Measurements from ENCODE around the gene PNMA6E.

Gene PNMA6E

GRCh38 chrX:153401133-153401764, at the start of gene PNMA6E:
Gene PNMA6E (minus strand): TSS chrX:153401350. CDS start chrX:153398849, 2,501 bp downstream.
- DNase-seq (ENCODE audit: low read depth in 2 of 2), result no peak

- DNase-seq (ENCODE audit: low read depth in 2 of 2), result no peak
These were observed 49.8 kb upstream of the PNMA6E start for GRCh38 chrX:153450949-153451277.

GRCh38 chrX:153450114-153450948, 49.2 kb upstream of the PNMA6E start:
- no peak for DNase-seq (ENCODE audit: low read depth in 2 of 2)

- DNase-seq (ENCODE audit: low read depth in 2 of 2), result no peak
These were observed 48.4 kb upstream of the PNMA6E start for GRCh38 chrX:153449368-153450113.

GRCh38 chrX:153448556-153449367, 47.6 kb upstream of the PNMA6E start:
- no peak for DNase-seq (ENCODE audit: low read depth in 2 of 2)

DNA sequence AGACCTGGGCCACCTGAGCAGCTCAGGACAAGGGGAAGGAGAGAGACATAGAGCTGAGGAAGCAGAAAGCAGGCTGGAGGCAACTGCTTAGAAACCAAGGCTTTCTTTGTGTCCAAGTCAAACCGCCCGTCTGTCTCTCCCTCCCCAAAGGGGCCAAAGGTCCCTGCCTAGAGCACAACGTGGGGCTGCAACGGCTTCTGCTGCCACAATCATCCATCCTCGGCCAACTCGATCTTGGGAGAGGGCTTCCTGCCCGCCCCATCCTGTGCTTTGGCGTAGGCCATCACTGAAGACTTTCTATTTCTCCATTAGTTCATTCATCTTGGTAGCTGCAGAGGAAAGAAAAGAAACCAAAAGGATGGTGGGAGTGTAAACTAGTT, 46.4 kb upstream of the PNMA6E start:
- DNase-seq (ENCODE audit: low read depth in 2 of 2), result no peak

- no peak for DNase-seq (ENCODE audit: low read depth in 2 of 2)
These were observed 45.9 kb upstream of the PNMA6E start for GRCh38 chrX:153446950-153447580.

GRCh38 chrX:153446636-153446936, 45.4 kb upstream of the PNMA6E start:
- DNase-seq (ENCODE audit: low read depth in 2 of 2), result no peak

- no peak for DNase-seq (ENCODE audit: low read depth in 2 of 2)
These were observed 44.9 kb upstream of the PNMA6E start, which contains the start of gene TREX2 for GRCh38 chrX:153445856-153446635. Gene TREX2 (minus strand): TSS chrX:153446056. CDS start chrX:153445430, 626 bp downstream.

DNA sequence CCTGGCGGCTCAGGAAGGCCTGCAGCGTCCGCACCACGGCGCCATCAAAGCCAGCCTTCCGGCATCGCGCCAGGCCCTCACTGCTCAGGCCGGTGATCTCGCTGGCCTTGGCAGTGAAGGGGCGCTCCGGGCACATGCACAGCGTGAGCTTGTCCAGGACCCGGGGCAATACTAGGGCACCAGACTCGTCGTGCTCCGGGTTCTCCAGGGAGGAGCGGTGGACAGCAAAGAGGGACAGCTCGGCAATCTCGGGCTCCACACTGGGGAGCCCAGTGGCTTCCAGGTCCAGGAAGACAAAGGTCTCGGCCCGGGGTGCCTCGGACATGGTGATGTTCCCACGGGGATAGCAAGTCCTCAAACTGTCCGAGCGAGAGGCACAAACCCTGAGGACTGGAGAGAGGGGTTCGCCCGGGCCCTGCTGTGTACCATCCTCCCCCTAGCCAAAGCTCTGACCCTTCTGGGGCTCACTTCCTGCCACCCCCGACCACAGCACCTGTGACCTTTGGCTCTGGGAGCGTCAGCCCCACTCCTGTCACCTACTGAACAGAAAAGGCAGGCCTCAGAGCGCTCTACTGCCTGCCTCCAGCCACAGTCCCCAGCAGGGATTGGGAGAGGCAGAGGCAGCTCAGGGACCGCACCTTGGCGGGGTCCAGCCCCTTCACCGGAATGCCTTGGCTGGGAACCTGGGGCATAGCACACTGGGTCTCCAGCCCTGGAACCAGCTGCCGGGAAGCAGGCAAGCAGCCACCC, 44.1 kb upstream of the PNMA6E start:
- no peak for DNase-seq (ENCODE audit: low read depth in 2 of 2)

DNA sequence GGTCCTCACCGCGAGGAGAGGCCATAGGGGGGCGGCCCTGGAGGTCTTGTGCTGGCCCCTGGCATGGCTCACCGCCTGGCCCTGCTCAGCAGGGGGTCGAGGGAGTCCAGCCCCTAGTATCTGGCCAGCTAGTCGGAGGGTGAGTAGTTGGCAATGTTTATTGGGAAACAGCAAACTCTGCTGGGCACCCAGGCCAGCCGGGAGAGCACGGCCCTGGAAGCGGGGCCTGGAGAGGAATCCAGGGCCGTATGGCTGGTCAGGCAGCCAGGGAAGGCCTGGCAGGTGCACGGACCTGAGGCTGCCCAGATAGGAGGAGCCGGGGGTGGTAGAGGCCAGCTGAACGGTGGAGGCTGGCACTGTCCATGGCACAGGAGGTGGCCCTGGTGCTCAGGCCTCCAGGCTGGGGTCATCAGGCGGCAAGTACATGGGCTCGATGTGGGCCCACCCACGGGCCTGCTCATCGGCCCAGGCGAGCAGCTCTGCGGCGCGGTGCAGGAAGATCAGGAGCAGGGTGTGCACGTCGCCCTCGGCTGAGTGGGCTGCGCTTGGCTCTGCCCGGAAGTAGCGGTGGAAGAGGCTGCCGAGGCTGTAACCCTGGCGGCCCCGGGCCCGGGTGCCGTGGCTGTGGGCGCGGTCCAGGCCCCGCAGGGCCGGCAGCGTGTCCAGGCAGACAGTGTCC, 43.3 kb upstream of the PNMA6E start:
- DNase-seq (ENCODE audit: low read depth in 2 of 2), result no peak

DNA sequence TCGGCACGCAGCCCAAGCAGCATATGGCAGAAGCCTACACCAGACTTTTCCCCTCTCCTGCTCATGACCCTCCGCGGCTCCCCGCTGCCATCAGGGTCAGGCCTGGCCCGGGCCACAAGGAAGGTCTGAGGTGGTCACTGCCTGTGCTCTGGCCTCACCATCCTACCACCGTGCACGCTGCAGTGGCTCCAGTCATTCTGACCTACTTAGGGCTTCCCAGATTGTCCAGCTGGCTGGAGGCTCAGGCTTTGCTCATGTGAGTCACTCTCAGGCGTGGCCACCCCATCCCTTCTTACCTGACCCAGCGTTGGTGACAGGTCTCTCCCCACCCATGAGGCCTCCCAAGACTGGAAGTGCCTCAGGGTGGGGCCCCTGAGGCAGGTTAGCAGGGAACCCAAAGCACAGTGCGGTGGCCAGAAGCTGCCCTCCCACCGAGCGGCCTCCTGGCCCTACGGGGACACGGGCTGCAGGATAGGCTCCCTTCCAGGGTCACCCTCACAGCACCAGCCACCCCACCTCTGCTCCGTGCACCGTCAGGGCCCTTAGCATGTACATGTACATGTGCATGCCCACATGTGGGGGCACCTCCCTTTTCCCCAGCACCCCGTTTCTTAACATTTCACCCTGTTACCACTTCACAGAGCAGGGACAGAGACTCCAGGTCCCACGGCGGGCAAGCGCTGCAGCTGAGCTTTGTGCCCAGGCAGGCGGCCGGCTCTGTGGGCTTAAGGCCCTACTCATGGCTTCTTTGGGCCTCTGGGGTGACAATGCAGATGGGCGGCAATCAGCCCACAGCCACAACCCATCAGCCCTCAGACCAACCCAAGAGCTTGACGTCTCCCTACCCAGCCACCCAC, 42.6 kb upstream of the PNMA6E start:
- no peak for DNase-seq (ENCODE audit: low read depth in 2 of 2)

- no peak for DNase-seq (ENCODE audit: low read depth in 2 of 2)
These were observed 41.3 kb upstream of the PNMA6E start for GRCh38 chrX:153442463-153442862.

DNA sequence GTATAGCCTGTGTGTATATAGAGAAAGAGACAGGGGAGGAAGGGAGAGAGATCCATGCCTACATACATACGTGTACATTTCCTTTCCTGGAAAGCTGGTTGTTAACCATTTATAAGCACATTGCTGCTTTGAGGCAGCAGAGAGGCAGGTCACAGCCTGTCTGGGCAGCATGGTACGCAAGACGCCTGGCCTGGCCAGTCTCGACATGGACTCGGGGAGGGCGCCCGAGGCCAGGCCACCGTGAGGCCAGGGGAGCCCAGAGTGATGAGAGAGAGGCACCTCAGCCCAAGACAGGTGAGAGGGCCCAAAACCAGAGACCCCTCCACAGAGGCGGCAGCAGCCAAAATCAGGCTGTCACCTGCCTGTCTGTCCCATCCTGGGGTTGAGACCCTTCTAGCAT, 40.8 kb upstream of the PNMA6E start:
- no peak for DNase-seq (ENCODE audit: low read depth in 2 of 2)

- no peak for DNase-seq (ENCODE audit: low read depth in 2 of 2)
These were observed 40.1 kb upstream of the PNMA6E start for GRCh38 chrX:153441296-153441695.

- no peak for DNase-seq (ENCODE audit: low read depth in 2 of 2)
These were observed 39.5 kb upstream of the PNMA6E start for GRCh38 chrX:153440556-153441135.

GRCh38 chrX:153439977-153440376, 38.8 kb upstream of the PNMA6E start:
- DNase-seq (ENCODE audit: low read depth in 2 of 2), result no peak

- no peak for DNase-seq (ENCODE audit: low read depth in 2 of 2)
These were observed 37.4 kb upstream of the PNMA6E start for GRCh38 chrX:153438532-153438931.

Measured in stimulated activated CD8-positive, alpha-beta memory T cell treated with anti-CD3 and anti-CD28 coated beads, Interleukin-15, amount 100 ng/mL, for 48 hours (primary cell).